ENCODE measurements around the gene GALNT2. TPM values are rescaled to one million over a fixed set of nuclear protein-coding genes. Genes with fewer than 3 reads are reported as not detected.
A peak's percentile ranks its signal among the peaks of the same experiment; 100 is the strongest.

Gene GALNT2
- total and polyA plus RNA-seq, 2 of the 13 experiments (the other 11 are each of a cell fraction or from before 2014, with no cell fraction given), result 39.3 to 39.6 TPM

DNA sequence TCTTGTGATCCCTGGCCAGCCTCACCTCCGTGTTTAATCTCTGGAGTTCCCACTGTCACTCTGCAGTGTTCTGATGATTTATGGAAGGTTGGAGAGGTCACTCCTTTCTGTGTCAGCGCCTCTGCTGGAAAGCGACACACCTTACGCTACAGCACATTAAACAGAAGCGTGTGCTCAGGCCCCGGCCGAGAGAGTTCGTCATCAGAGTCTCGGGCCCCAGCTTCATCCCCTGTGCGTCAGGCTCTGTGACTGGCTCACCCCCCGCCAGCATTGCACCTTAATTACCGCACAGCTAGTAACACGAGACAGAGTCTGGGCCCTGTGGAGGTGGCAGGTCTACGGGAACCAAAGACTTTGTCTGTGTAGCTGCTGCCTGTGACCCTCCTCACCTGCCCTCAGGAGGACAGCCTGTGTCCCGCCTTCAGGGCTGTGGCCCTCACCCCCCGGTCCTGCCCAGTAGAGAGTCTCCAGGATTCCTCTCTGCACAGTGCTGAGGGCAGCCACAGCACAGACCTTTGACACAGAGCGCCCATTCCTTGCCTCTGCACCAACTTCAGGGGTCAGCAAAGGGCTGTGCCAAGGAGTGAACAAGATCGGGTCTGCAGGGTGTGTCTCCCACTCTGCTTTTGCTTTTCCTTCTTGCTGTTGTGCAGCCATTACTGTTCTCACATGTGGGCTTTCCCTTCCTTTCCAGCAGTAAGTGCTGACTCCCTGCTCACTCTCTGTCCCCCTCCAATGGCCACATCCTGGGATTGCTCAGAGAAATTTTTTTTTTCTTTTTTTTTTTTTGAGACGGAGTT, 201.5 kb downstream of the GALNT2 start:
- peak; percentile 56 for DNase-seq (ENCODE audit: low spot score)
- Histone ChIP-seq H3K79me2 (ENCODE audit: insufficient read depth, low read length) (no peaks in the 10 kb centered on the region), H3K27ac (ENCODE audit: extremely low read length, insufficient read depth, low read length) (no peak overlapping the region), H3K4me3 (replicated peaks in 1 of 3; ENCODE audit: insufficient read depth in 1 of 3, low read depth in 2 of 3, low read length in 3 of 3) (no peak overlapping the region), H3K4me2 (ENCODE audit: low read depth, low read length) (no peak overlapping the region), H4K20me1 (ENCODE audit: insufficient read depth, low read length) (peaks cover 2% of the 10 kb centered on the region; the same call in 1 of the 2 replicates), H3K4me1 (ENCODE audit: insufficient read depth, low read length) (no peaks in the 10 kb centered on the region), H3K27me3 (ENCODE audit: control insufficient read depth in 1 of 2, insufficient read depth in 2 of 2, low read length in 2 of 2) (no peaks in the 10 kb centered on the region; a peak in 1 of 5 replicates), H3K9ac (ENCODE audit: insufficient read depth, low read depth, low read length) (no peak overlapping the region), H2AFZ (ENCODE audit: low read length) (no peak overlapping the region), H3K9me3 (ENCODE audit: low read length) (no peaks in the 10 kb centered on the region), H3K36me3 (replicated peaks in 1 of 2; ENCODE audit: control insufficient read depth in 1 of 2, insufficient read depth in 2 of 2, low read length in 2 of 2) (peaks cover 15 to 26% of the 10 kb centered on the region in 2 experiments)
- BruUV-seq (replicated peaks), result no TSS peak
- ChIA-PET POLR2A (no interaction called here), CTCF (ENCODE audit: low intra/inter-chr PET ratio, low total read pairs) (no interaction called here)
- peak; percentile 36 for FAIRE-seq
- peak; percentile 89 for ATAC-seq
- WGBS (ENCODE audit: low lambda C conversion rate), result 89% methylated on average over 14 of the region's 19 CpGs
- intact Hi-C loops (cut with micrococcal nuclease; ENCODE audit: unreplicated experiment) (no loop called here), in situ Hi-C loops (cut with HindIII; ENCODE audit: extremely low pct_ligation_motif_present, low pct_unique_long_range_greater_than_20kb) (no loop called here)
- TF ChIP-seq, protein P1, sequence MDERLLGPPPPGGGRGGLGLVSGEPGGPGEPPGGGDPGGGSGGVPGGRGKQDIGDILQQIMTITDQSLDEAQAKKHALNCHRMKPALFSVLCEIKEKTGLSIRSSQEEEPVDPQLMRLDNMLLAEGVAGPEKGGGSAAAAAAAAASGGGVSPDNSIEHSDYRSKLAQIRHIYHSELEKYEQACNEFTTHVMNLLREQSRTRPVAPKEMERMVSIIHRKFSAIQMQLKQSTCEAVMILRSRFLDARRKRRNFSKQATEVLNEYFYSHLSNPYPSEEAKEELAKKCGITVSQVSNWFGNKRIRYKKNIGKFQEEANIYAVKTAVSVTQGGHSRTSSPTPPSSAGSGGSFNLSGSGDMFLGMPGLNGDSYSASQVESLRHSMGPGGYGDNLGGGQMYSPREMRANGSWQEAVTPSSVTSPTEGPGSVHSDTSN (CRISPR knock-in tag; IDR thresholded peaks at IDR 0.05), result no peak
- TF ChIP-seq PRMT3 (CRISPR knock-in tag; IDR thresholded peaks at IDR 0.05; ENCODE audit: borderline replicate concordance, low read depth) (no peak), ZFP36 (IDR thresholded peaks at IDR 0.05; ENCODE audit: borderline replicate concordance, low read depth, low read length, partially characterized antibody) (no peak), ZFP36L1 (CRISPR knock-in tag; IDR thresholded peaks at IDR 0.05) (no peak), ZNF572 (CRISPR knock-in tag; IDR thresholded peaks at IDR 0.05) (0 out of 2 replicates have a peak, but pooled peaks have one; percentile 36), RAD21 (CRISPR knock-in tag; IDR thresholded peaks at IDR 0.05) (peak; percentile 52; the same call in 1 of the 2 replicates), ARHGAP35 (CRISPR knock-in tag; IDR thresholded peaks at IDR 0.05; ENCODE audit: borderline replicate concordance) (no peak), PHF5A (CRISPR knock-in tag; IDR thresholded peaks at IDR 0.05; ENCODE audit: low read depth, unreplicated experiment) (no peak), ZNF207 (IDR thresholded peaks at IDR 0.05; ENCODE audit: borderline replicate concordance) (no peak), NCOA5 (CRISPR knock-in tag; IDR thresholded peaks at IDR 0.05) (no peak), ZNF747 (CRISPR knock-in tag; IDR thresholded peaks at IDR 0.05; ENCODE audit: borderline replicate concordance) (no peak), KLF9 (CRISPR knock-in tag; IDR thresholded peaks at IDR 0.05; ENCODE audit: low read depth) (no peak)
- TF ChIP-seq, protein P2, sequence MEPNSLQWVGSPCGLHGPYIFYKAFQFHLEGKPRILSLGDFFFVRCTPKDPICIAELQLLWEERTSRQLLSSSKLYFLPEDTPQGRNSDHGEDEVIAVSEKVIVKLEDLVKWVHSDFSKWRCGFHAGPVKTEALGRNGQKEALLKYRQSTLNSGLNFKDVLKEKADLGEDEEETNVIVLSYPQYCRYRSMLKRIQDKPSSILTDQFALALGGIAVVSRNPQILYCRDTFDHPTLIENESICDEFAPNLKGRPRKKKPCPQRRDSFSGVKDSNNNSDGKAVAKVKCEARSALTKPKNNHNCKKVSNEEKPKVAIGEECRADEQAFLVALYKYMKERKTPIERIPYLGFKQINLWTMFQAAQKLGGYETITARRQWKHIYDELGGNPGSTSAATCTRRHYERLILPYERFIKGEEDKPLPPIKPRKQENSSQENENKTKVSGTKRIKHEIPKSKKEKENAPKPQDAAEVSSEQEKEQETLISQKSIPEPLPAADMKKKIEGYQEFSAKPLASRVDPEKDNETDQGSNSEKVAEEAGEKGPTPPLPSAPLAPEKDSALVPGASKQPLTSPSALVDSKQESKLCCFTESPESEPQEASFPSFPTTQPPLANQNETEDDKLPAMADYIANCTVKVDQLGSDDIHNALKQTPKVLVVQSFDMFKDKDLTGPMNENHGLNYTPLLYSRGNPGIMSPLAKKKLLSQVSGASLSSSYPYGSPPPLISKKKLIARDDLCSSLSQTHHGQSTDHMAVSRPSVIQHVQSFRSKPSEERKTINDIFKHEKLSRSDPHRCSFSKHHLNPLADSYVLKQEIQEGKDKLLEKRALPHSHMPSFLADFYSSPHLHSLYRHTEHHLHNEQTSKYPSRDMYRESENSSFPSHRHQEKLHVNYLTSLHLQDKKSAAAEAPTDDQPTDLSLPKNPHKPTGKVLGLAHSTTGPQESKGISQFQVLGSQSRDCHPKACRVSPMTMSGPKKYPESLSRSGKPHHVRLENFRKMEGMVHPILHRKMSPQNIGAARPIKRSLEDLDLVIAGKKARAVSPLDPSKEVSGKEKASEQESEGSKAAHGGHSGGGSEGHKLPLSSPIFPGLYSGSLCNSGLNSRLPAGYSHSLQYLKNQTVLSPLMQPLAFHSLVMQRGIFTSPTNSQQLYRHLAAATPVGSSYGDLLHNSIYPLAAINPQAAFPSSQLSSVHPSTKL (CRISPR knock-in tag; IDR thresholded peaks at IDR 0.05), result no peak
- TF ChIP-seq, protein P3, sequence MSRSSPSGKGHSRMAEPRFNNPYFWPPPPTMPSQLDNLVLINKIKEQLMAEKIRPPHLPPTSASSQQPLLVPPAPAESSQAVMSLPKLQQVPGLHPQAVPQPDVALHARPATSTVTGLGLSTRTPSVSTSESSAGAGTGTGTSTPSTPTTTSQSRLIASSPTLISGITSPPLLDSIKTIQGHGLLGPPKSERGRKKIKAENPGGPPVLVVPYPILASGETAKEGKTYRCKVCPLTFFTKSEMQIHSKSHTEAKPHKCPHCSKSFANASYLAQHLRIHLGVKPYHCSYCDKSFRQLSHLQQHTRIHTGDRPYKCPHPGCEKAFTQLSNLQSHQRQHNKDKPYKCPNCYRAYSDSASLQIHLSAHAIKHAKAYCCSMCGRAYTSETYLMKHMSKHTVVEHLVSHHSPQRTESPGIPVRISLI (CRISPR knock-in tag; IDR thresholded peaks at IDR 0.05; ENCODE audit: borderline replicate concordance), result peak; percentile 90

Measured in HepG2 (cell line).